Measurements from ENCODE around the gene LAMTOR4.

Gene LAMTOR4

GRCh38 chr7:100154651-100155491 lies 6.2 kb downstream of the LAMTOR4 start:
- no peak for DNase-seq

DNA sequence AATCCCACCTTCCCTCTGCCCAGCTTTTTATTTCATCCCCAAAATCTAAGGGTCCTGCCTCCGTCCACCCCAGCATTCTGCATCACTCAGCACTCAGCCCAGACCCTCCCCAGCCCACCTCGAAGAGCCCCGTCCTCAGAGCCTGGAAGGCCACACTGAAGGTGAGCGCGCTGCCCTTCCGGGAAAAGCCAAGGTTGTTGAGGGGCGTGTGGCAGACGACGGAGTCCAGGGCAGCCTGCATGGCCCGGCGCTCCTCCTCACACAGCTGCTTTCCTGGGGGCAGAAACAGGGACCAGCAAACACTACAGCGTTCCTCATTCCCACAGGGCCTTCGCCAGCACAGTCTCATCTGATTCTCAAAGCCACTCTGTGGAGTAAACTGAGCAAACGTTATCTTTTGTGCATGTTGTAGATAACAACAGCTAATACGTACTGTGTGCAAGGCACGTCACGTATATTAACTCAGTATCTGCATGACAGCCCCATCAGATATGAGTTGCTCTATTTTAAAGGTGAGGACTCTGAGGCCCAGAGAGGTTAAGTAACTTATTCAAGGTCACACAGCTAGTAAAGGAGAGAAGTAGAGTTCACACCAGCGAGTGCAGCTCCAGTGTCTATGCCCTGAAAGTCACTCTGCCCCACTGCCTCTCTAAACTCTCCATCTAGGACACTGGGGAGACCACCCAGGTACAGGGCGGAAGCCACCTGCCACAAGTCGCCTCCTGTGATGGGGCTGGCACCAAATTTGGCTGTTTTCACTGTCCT lies 7.0 kb downstream of the LAMTOR4 start:
- no peak for DNase-seq

GRCh38 chr7:100156331-100157068 lies 7.8 kb downstream of the LAMTOR4 start:
- DNase-seq = peak in 1 of 6 experiments; percentile 22

GRCh38 chr7:100157069-100157333 lies 8.3 kb downstream of the LAMTOR4 start:
- no peak for DNase-seq

DNA sequence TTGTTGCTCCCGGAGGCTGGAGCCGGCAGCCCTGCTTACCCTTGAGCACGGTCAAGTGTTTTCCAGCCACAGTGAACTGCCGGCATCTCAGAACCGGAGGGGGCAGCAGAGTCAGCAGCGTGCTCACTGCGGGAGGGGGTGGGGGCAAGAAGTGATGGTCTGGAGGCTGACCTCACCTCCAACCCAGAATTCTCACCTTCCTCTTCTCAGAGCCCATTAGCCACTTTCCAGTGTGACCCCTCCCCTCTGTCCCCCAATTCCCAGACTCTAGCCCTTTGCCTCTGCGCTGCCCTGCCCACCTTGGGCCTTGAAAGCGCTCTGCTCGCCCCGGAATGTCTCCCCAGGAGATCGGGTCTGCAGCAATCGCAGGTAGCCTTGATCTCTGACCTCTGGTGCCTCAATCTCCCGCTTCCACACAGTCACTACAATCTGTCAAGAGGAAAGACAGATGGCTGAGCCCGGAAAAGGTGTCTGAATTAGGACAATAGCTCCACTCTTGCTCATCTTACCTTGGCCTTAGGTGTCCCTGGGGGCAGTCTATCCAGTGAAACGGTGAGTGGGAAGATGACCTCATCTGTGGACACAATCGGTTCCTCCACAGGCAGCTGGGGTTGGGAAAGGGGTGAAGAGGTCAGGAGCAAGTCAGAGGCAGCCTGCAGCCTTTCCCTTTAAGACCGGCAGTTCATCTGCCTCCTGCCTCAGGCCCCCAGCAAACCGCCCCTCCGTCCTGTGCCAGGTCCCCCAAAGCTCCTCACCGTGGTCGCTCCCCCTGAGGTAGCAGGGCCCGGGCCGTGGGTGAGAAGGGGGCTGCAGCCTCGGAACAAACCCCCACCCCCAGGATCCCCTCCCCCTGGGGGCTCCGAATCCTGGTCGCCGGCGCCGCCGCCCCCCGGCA lies 8.9 kb downstream of the LAMTOR4 start:
- no peak for DNase-seq

DNA sequence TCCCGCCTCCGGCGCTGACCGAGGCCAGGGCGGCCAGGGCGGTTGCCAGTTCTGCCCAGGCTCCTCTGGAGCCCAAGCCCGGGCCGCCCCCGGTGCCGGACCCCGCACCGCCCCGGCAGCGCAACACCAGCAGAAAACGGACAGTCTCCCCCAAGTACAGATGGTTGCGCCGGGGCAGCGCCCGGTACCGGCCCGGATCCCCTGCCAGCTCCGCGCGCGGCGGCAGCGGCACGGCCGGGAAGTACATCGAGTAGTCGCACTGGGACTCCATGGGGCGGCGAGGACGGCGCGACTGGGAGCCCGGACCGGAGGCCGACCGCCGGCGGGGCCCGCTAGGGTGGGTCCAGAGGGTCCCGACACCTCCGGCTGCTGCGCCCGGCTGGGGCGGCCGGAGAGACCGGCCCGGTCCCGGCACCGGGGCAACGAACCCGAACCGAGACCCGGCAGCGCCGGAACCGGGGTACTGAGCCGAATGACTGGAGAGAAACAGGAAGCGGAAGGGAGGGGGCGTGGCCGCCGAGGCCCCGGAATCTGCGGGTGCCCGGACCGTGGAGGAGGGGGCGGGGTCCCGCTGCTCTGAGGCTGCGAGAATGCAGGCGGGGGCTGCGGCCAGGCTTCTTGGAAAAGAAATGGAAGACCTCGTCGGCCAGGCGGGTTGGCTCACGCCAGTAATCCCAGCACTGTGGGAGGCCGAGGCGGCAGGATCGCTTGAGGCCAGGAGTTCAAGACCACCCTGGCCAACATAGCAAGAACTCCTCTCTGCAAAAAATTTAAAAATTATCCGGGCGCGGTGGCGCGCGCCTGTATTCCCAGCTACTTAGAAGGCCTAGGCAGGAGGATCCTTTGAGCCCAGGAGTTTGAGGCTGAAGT lies 9.7 kb downstream of the LAMTOR4 start, which contains the start of gene TRAPPC14:
TSS of gene TRAPPC14 (minus strand) at position 495 of the 870 bp plus-strand sequence. CDS start at position 271, 224 bp downstream.
- peak; percentile 74 to 89 (median 86) for DNase-seq

- no peak for DNase-seq
These were observed 10.4 kb downstream of the LAMTOR4 start for GRCh38 chr7:100159099-100159623.

DNA sequence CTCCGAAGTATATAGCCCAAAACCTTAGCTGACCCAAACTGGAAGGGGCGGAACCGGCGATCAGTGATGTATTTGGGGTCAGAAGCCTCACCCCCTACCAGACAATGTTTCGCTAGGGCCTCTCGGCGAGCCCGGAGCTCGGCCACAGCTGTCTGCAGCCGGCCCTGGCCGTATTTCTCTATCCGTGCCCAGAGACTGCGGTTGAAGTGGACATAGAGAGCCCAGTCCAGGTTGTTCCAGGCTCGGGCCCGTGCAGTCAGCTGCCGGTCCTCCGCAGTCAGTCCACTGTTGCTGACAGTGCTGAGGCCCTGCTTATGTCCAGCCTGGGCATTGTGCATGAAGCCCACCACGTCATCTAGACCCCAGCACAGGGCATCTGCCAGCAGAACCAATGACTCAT lies 11.3 kb downstream of the LAMTOR4 start:
- DNase-seq = no peak

DNA sequence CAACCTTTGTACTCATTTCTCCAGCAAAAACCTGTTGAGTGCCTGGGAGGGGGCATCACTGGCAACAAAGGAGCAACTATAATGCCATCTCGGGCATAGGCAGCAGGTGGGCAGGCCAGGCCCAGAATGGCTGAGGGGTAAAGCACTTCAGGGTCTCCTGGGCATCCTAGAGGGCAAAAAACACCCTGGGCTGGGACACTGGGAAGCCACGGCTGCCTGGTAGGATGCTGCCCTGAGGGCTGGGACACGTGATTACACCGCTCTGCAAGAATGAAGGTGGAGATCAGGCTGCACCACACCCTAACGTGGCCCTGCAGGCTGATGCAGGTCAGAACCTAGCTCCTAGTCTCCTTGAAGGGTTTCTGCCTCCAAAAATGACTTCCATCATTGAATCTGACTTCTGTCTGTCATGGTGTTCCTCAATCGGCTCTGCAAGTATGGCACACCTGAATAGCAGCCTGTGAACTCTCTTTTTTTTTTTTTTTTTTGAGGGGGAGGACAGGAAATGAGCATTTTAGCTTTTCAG lies 14.4 kb downstream of the LAMTOR4 start:
- peak in 5 of 6 experiments; percentile 21 to 78 (median 60) for DNase-seq

- no peak for DNase-seq
These were observed 15.2 kb downstream of the LAMTOR4 start for GRCh38 chr7:100163871-100164270.

GRCh38 chr7:100166317-100166940 lies 17.7 kb downstream of the LAMTOR4 start:
- peak in 5 of 6 experiments; percentile 17 to 60 (median 39) for DNase-seq

GRCh38 chr7:100166970-100167911 lies 18.5 kb downstream of the LAMTOR4 start:
- DNase-seq = peak in 1 of 6 experiments; percentile 19

- DNase-seq = peak in 3 of 6 experiments; percentile 20 to 34 (median 27)
These were observed 19.2 kb downstream of the LAMTOR4 start for GRCh38 chr7:100167912-100168323.

DNA sequence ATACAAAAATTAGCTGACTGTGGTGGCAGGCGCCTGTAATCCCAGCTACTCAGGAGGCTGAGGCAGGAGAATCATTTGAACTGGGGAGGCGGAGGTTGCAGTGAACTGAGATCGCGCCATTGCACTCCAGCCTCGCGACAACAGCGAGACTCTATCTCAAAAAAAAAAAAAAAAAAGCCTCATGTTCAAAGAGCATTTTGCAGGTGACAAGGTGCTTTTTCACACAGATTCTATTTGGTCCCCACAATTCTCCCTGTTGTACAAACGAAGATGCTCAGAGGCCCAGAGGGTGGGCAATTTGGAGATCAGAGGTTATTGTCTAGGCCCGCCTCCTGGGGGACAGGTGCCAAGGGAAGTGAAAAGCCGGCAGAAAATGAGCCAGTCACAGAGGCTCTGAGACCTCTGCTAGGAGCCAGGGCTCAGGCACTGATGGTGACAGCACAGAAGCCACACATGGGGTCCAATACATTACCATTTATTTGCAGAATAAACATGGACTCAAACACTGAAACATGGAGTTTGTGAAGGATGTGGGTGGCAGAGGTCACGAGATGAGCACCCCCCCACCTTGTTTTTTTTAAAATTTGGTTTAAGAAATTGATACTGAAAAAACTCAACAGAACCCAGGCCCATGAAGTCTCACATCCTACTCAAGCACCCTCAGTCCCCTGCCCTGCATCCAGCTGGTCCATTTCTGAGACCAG lies 20.6 kb downstream of the LAMTOR4 start:
- peak; percentile 40 to 69 (median 48) for DNase-seq

- no peak for DNase-seq
These were observed 21.6 kb downstream of the LAMTOR4 start for GRCh38 chr7:100170101-100170897.

GRCh38 chr7:100171087-100171681 lies 22.5 kb downstream of the LAMTOR4 start:
- DNase-seq = peak in 5 of 6 experiments; percentile 24 to 55 (median 36)

GRCh38 chr7:100171840-100172239 lies 23.1 kb downstream of the LAMTOR4 start:
- DNase-seq = peak in 1 of 6 experiments; percentile 36

Measured in stimulated activated naive CD4-positive, alpha-beta T cell (primary cell).